ENCODE measurements around the gene TMEM169. TPM values are rescaled to one million over a fixed set of nuclear protein-coding genes. Genes with fewer than 3 reads are reported as not detected.

TMEM169 gene
- total RNA-seq, 6 experiments from 2014 or later, result 0.29 to 2.7 (median 1.0) TPM

DNA sequence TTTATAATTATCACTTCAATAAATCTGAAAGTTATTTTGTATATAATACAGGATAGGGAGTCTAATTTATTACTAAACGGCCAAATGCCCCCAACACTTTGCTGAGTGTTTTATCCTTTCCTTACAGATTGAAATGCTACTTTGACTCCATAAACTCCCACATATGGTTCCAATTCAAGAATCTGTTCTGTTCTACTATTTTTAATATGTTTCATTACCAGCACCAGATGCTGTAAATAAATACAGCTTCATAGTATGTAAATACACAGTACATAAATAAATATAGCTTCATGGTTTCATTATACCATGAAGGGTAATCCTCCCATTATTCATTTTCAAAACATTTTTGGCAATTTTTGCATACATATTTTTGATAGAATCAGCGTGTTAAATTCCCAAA is 34.3 kb upstream of the TMEM169 start:
- Histone ChIP-seq H3K36me3 (peaks cover 0 to 91% (median 34%) of the 10 kb centered on the region in 4 donors), H3K4me3 (no peak overlapping the region), H3K27ac (no peak overlapping the region), H3K9me3 (no peaks in the 10 kb centered on the region), H3K4me1 (no peaks in the 10 kb centered on the region), H3K27me3 (no peaks in the 10 kb centered on the region)
- intact Hi-C loops (cut with DNase I), result no loop called here
- ATAC-seq, result no peak
- no peak for DNase-seq
- TF ChIP-seq POLR2A (IDR thresholded peaks at IDR 0.05) (no peak), CTCF (IDR thresholded peaks at IDR 0.05) (no peak)
- WGBS (ENCODE audit: insufficient coverage, low coverage, low lambda C conversion rate, missing lambda C conversion rate), result 92% methylated on average over 2 of the region's 2 CpGs

- Histone ChIP-seq H3K27ac (no peak overlapping the region), H3K4me1 (peaks cover 0 to 10% (median 0%) of the 10 kb centered on the region in 4 donors), H3K36me3 (peaks cover 0 to 73% (median 27%) of the 10 kb centered on the region in 4 donors), H3K9me3 (no peaks in the 10 kb centered on the region), H3K27me3 (no peaks in the 10 kb centered on the region), H3K4me3 (no peak overlapping the region)
- intact Hi-C loops (cut with DNase I), result no loop called here
- no peak for TF ChIP-seq CTCF (IDR thresholded peaks at IDR 0.05)
- TF ChIP-seq POLR2A (IDR thresholded peaks at IDR 0.05), result no peak
- 97% methylated on average over 2 of the region's 2 CpGs for WGBS (ENCODE audit: insufficient coverage, low coverage, low lambda C conversion rate, missing lambda C conversion rate)
- DNase-seq (no peak), ATAC-seq (no peak)
Measured at GRCh38 chr2:216049452-216049851, 32.3 kb upstream of the TMEM169 start.

DNA sequence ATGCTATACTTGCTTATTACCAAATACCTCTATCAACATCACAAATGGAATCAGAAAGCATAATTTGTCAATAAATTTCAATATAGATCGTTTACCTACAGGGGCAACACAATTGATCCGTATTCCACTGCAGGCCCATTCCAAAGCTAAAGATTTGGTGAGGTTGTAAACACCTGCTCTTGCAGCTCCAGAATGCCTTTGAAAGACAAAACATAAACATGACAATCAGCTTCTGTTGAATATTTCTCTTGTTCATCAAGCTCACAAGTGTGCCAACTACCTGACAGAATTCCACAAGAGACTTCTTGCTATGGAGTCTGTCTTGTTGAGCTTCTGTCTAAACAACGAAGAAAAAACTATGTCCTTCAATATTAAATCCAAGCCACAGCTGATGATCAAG is 30.4 kb upstream of the TMEM169 start:
- H3K9me3 ChIP-seq, result no peaks in the 10 kb centered on the region
- H3K27ac ChIP-seq, result no peak overlapping the region
- peaks cover 0 to 63% (median 24%) of the 10 kb centered on the region in 4 donors for H3K36me3 ChIP-seq
- peaks cover 0 to 10% (median 0%) of the 10 kb centered on the region in 4 donors for H3K4me1 ChIP-seq
- H3K4me3 ChIP-seq, result no peak overlapping the region
- DNase-seq, result no peak
- no peak for ATAC-seq
- TF ChIP-seq CTCF (IDR thresholded peaks at IDR 0.05), result no peak
- TF ChIP-seq POLR2A (IDR thresholded peaks at IDR 0.05), result no peak
- H3K27me3 ChIP-seq, result no peaks in the 10 kb centered on the region
- 79% methylated on average over 3 of the region's 3 CpGs for WGBS (ENCODE audit: insufficient coverage, low coverage, low lambda C conversion rate, missing lambda C conversion rate)
- intact Hi-C loops (cut with DNase I), result no loop called here

DNA sequence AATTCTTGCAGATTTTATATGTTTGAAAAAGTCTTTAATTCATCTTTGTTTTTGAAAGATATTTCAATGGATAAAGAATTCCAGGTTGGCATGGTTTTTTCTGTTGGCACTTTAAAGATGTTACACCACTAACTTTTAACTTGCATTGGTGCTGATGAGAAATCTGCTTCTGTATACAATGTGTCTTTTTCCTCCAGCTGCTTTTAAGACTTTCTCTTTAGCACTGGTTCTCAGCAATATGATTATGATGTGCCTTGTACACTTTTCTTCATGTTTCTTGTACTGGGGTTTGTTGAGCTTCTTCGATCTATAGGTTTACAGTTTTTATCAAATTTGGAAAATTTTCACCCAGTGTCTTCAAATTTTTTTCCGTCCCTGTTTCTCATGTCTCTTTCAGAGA is 29.3 kb upstream of the TMEM169 start:
- no peak for TF ChIP-seq CTCF (IDR thresholded peaks at IDR 0.05)
- TF ChIP-seq POLR2A (IDR thresholded peaks at IDR 0.05), result no peak
- Histone ChIP-seq H3K9me3 (no peaks in the 10 kb centered on the region), H3K27ac (no peak overlapping the region), H3K4me3 (no peak overlapping the region), H3K36me3 (peaks cover 0 to 53% (median 20%) of the 10 kb centered on the region in 4 donors), H3K4me1 (peaks cover 0 to 19% (median 4%) of the 10 kb centered on the region in 4 donors), H3K27me3 (no peaks in the 10 kb centered on the region)
- intact Hi-C loops (cut with DNase I), result no loop called here
- DNase-seq (no peak), ATAC-seq (no peak)
- 100% methylated on average over 2 of the region's 2 CpGs for WGBS (ENCODE audit: insufficient coverage, low coverage, low lambda C conversion rate, missing lambda C conversion rate)

DNA sequence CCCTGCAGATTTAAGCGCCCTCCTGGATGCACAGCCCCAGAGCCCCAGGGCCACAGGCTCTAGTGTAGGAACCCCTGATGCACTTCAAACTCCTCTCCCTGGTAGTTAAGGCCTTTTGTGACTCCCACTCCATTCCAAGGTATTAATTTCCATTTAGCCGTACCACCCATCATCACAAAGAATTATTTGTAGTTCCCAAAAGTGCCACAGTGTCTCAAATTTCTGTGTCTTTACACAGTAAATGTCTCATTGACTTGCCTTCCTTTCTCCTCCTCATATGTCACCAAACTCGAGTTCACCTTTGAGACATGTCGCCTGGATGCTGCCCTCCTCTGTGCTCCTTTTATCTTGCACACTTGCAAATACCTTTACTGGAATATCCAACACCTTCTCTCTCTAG is 26.0 kb upstream of the TMEM169 start:
- intact Hi-C loops (cut with DNase I), result no loop called here
- WGBS (ENCODE audit: insufficient coverage, low coverage, low lambda C conversion rate, missing lambda C conversion rate), result 90% methylated on average over 4 of the region's 4 CpGs
- DNase-seq (no peak), ATAC-seq (no peak)
- peaks cover 0 to 36% (median 16%) of the 10 kb centered on the region in 4 donors for H3K4me1 ChIP-seq
- no peaks in the 10 kb centered on the region for H3K27me3 ChIP-seq
- TF ChIP-seq POLR2A (IDR thresholded peaks at IDR 0.05), result no peak
- no peak for TF ChIP-seq CTCF (IDR thresholded peaks at IDR 0.05)
- H3K9me3 ChIP-seq, result no peaks in the 10 kb centered on the region
- no peak overlapping the region for H3K27ac ChIP-seq
- peaks cover 0 to 38% (median 5%) of the 10 kb centered on the region in 4 donors for H3K36me3 ChIP-seq
- no peak overlapping the region for H3K4me3 ChIP-seq

All from right lobe of liver (tissue), 6 donors.